ENCODE data around the gene ZNF785.

GRCh38 chr16:30548416-30549253 is 36.9 kb downstream of the ZNF785 start:
- TF ChIP-seq POLR2A (IDR thresholded peaks at IDR 0.05; ENCODE audit: low read length) = no peak
- no peak for TF ChIP-seq GATA1 (IDR thresholded peaks at IDR 0.05; ENCODE audit: low read depth, low read length)
